Endodermal cell (in vitro differentiated cells): ENCODE data around the gene GGT6. TPM values are rescaled to one million over a fixed set of nuclear protein-coding genes. Genes with fewer than 3 reads are reported as not detected.
"Not testable (repeated sequence)": the region's sequence is repeated elsewhere in the genome, so short reads cannot be mapped to it uniquely, and the experiment has no call there.

Experiments used
- DNase-seq: peaks from one replicate; pipeline ENCODE4 v3.0.0-alpha.2; 2017
- H3K27ac ChIP-seq: 2 replicates; pipeline ENCODE4 v1.5.1; 2013; ENCODE audit warnings: mild to moderate bottlenecking, low read depth, low read length, moderate library complexity
- H3K27me3 ChIP-seq: 2 replicates; pipeline ENCODE4 v1.6.1; 2013; ENCODE audit warnings: mild to moderate bottlenecking, low read length, moderate library complexity; ENCODE audit not compliant: insufficient read depth, control insufficient read depth, poor library complexity, severe bottlenecking
- H3K36me3 ChIP-seq: 2 replicates; pipeline ENCODE4 v1.7.0; 2013; ENCODE audit warnings: mild to moderate bottlenecking, low read length, moderate library complexity; ENCODE audit not compliant: control insufficient read depth, insufficient read depth
- H3K4me1 ChIP-seq: one replicate; pipeline ENCODE4 v1.7.0; 2013; ENCODE audit warnings: low read length; ENCODE audit not compliant: control insufficient read depth, insufficient read depth
- H3K4me3 ChIP-seq: 2 replicates; pipeline ENCODE4 v1.5.1; 2013; ENCODE audit warnings: mild to moderate bottlenecking, low read length, moderate library complexity
- H3K9ac ChIP-seq: 2 replicates; pipeline ENCODE4 v1.6.1; 2013; ENCODE audit warnings: mild to moderate bottlenecking, low read length, moderate library complexity; ENCODE audit not compliant: poor library complexity, severe bottlenecking; ENCODE audit errors: extremely low read depth
- H3K9me3 ChIP-seq: 2 replicates; pipeline ENCODE4 v1.6.1; 2013; ENCODE audit warnings: mild to moderate bottlenecking, low read length, moderate library complexity; ENCODE audit not compliant: control insufficient read depth
- H3K27ac Mint-ChIP-seq: 2 replicates; pipeline ENCODE4 v1.8.0; 2020; ENCODE audit warnings: mixed read lengths
- H3K27me3 Mint-ChIP-seq: 2 replicates; pipeline ENCODE4 v1.8.0; 2021; ENCODE audit warnings: mild to moderate bottlenecking, mixed read lengths; ENCODE audit not compliant: insufficient read depth
- H3K36me3 Mint-ChIP-seq: 2 replicates; pipeline ENCODE4 v1.8.0; 2020; ENCODE audit warnings: low read depth, mixed read lengths
- H3K4me1 Mint-ChIP-seq: 2 replicates; pipeline ENCODE4 v1.8.0; 2020; ENCODE audit warnings: mixed read lengths
- H3K4me3 Mint-ChIP-seq: 2 replicates; pipeline ENCODE4 v1.8.0; 2020; ENCODE audit warnings: mild to moderate bottlenecking, moderate library complexity, mixed read lengths
- H3K9me3 Mint-ChIP-seq: 2 replicates; pipeline ENCODE4 v1.8.0; 2020; ENCODE audit warnings: mild to moderate bottlenecking, mixed read lengths
- CTCF ChIP-seq: fragments of 200-600 bp; sonication (generic); conservative IDR thresholded peaks from 2 replicates; pipeline ENCODE4 v1.5.0; 2021; ENCODE audit warnings: antibody characterized with exemption, mild to moderate bottlenecking
- WGBS, 2 experiments: methylation state at CpG; one replicate each; pipeline versions ENCODE4 v1.1.5 to v1.1.7; 2013; ENCODE audit warnings: missing lambda C conversion rate in 2 of 2, mixed read lengths in 1 of 2; ENCODE audit not compliant: insufficient coverage in 1 of 2, insufficient read length in 1 of 2; 5-methylcytosine and 5-hydroxymethylcytosine counted together
- total RNA-seq, 2 donors: library from RNA; stranded (reverse); fragmentation: NEBNext Ultra II Directional in 1 of 2; extraction: Animal tissue kit (Norgen Biotek cat#: 25700) in 1 of 2; gene quantifications; 2 replicates in 1 of 2; 3 replicates in 1 of 2; pipeline ENCODE4 v1.2.1, GENCODE V29; 2021

Gene GGT6
- total RNA-seq, 2 donors from 2014 or later: not detected

- Mint-ChIP-seq H3K9me3 (no peaks in the 10 kb centered on the region), H3K36me3 (no peaks in the 10 kb centered on the region), H3K27me3 (peaks cover 16% of the 10 kb centered on the region), H3K4me3 (no peak overlapping the region), H3K27ac (no peak overlapping the region), H3K4me1 (peaks cover 5% of the 10 kb centered on the region)
- TF ChIP-seq CTCF: no peak
- WGBS, 2 experiments: 89 to 90% methylated on average over 7 to 11 of the region's 11 CpGs
- no peaks in the 10 kb centered on the region for H3K4me1 ChIP-seq
- no peak overlapping the region for H3K27ac ChIP-seq
- H3K36me3 ChIP-seq: no peaks in the 10 kb centered on the region
- H3K9me3 ChIP-seq: no peaks in the 10 kb centered on the region
- no peaks in the 10 kb centered on the region for H3K27me3 ChIP-seq
- H3K9ac ChIP-seq: no peak overlapping the region
- DNase-seq: no peak
- no peak overlapping the region for H3K4me3 ChIP-seq
Observed at GRCh38 chr17:4592240-4593005, 32.0 kb upstream of the GGT6 start.

GRCh38 chr17:4591529-4591928, 31.2 kb upstream of the GGT6 start:
- Mint-ChIP-seq H3K27me3 (peaks cover 23% of the 10 kb centered on the region), H3K4me3 (no peak overlapping the region), H3K27ac (no peak overlapping the region), H3K36me3 (no peaks in the 10 kb centered on the region), H3K4me1 (peaks cover 5% of the 10 kb centered on the region), H3K9me3 (no peaks in the 10 kb centered on the region)
- DNase-seq: no peak
- TF ChIP-seq CTCF: no peak
- Histone ChIP-seq H3K36me3 (no peaks in the 10 kb centered on the region), H3K9ac (no peak overlapping the region), H3K4me1 (no peaks in the 10 kb centered on the region), H3K4me3 (no peak overlapping the region), H3K27ac (no peak overlapping the region), H3K9me3 (no peaks in the 10 kb centered on the region), H3K27me3 (peaks cover 8% of the 10 kb centered on the region)
- 76 to 79% methylated on average over 9 to 12 of the region's 12 CpGs for WGBS, 2 experiments

GRCh38 chr17:4590981-4591453, 30.6 kb upstream of the GGT6 start:
- 72 to 85% methylated on average over 4 to 10 of the region's 10 CpGs for WGBS, 2 experiments
- Histone ChIP-seq H3K4me1 (no peaks in the 10 kb centered on the region), H3K9me3 (no peaks in the 10 kb centered on the region), H3K27ac (no peak overlapping the region), H3K9ac (no peak overlapping the region), H3K36me3 (no peaks in the 10 kb centered on the region), H3K27me3 (peaks cover 13% of the 10 kb centered on the region), H3K4me3 (no peak overlapping the region)
- Mint-ChIP-seq H3K4me3 (no peak overlapping the region), H3K9me3 (no peaks in the 10 kb centered on the region), H3K36me3 (no peaks in the 10 kb centered on the region), H3K27ac (no peak overlapping the region), H3K27me3 (peaks cover 28% of the 10 kb centered on the region), H3K4me1 (peaks cover 5% of the 10 kb centered on the region)
- TF ChIP-seq CTCF: no peak
- DNase-seq: no peak

- H3K4me1 ChIP-seq, H3K9ac ChIP-seq, H3K4me3 Mint-ChIP-seq, H3K4me1 Mint-ChIP-seq, DNase-seq, H3K9me3 Mint-ChIP-seq, H3K9me3 ChIP-seq, H3K36me3 ChIP-seq, H3K4me3 ChIP-seq, H3K27ac Mint-ChIP-seq, H3K27ac ChIP-seq, H3K36me3 Mint-ChIP-seq: not testable (repeated sequence)
- WGBS, 2 experiments: 84 to 98% methylated on average over 10 to 11 of the region's 11 CpGs
- H3K27me3 ChIP-seq: peaks cover 23% of the 10 kb centered on the region
- peaks cover 37% of the 10 kb centered on the region for H3K27me3 Mint-ChIP-seq
Observed at GRCh38 chr17:4590042-4590441, 29.7 kb upstream of the GGT6 start.
